T-helper 17 cell (primary cell): Measurements from ENCODE around the gene PFDN6. TPM values are rescaled to one million over a fixed set of nuclear protein-coding genes. Genes with fewer than 3 reads are reported as not detected.

Experiments used
- ATAC-seq: fragments of 150-1000 bp; cut with Tn5 transposase; 2 replicates; pipeline ENCODE4 v1.10.0; 2021; ENCODE audit warnings: mild to moderate bottlenecking, moderate library complexity
- DNase-seq, 3 donors: peaks; one replicate each; pipeline versions ENCODE4 v3.0.0 to v3.0.0-alpha.2; 2020 to 2021
- H3K9me3 ChIP-seq: one replicate; pipeline ENCODE4 v1.7.0; 2013; ENCODE audit warnings: low read length, mild to moderate bottlenecking; ENCODE audit not compliant: control insufficient read depth, poor library complexity, severe bottlenecking
- H3K27ac Mint-ChIP-seq: one replicate; pipeline ENCODE4 v1.8.0; 2022; ENCODE audit warnings: mild to moderate bottlenecking, moderate library complexity, mixed read lengths
- H3K27me3 Mint-ChIP-seq: one replicate; pipeline ENCODE4 v1.8.0; 2022; ENCODE audit warnings: mixed read lengths
- H3K36me3 Mint-ChIP-seq: one replicate; pipeline ENCODE4 v1.8.0; 2022; ENCODE audit warnings: low read depth, mixed read lengths
- H3K4me1 Mint-ChIP-seq: one replicate; pipeline ENCODE4 v1.8.0; 2022; ENCODE audit warnings: mild to moderate bottlenecking, mixed read lengths
- H3K4me3 Mint-ChIP-seq: one replicate; pipeline ENCODE4 v1.8.0; 2022; ENCODE audit warnings: mild to moderate bottlenecking, moderate library complexity, mixed read lengths
- total RNA-seq, 4 donors: library from RNA in 2 of 4; stranded (reverse) in 2 of 4; gene quantifications; one replicate each; pipeline ENCODE4 v1.2.3 and lab custom pipeline; 2022 to 2026

Gene PFDN6
- total RNA-seq (10 to 100 TPM; 16.5 to 25.7 TPM), total RNA-seq (lab: John Stamatoyannopoulos, UW) (18.1 to 32.8 reads per million in 2 donors)

- Mint-ChIP-seq H3K4me1 (peaks cover 29% of the 10 kb centered on the region), H3K36me3 (peaks cover 5% of the 10 kb centered on the region), H3K27me3 (no peaks in the 10 kb centered on the region), H3K27ac (peak within 1 kb of the TSS; percentile 98), H3K4me3 (peak within 1 kb of the TSS; percentile 100)
- peak; percentile 97 for ATAC-seq
- DNase-seq: peak; percentile 54 to 68 (median 64)
- no peaks in the 10 kb centered on the region for H3K9me3 ChIP-seq
These were observed at the start of gene PFDN6, which contains the start of gene WDR46 for GRCh38 chr6:33288921-33289783. Gene PFDN6 (plus strand): TSS chr6:33289601. CDS start chr6:33289857, 256 bp downstream. Gene WDR46 (minus strand): TSS chr6:33289239. CDS start chr6:33289170, 69 bp downstream.

DNA sequence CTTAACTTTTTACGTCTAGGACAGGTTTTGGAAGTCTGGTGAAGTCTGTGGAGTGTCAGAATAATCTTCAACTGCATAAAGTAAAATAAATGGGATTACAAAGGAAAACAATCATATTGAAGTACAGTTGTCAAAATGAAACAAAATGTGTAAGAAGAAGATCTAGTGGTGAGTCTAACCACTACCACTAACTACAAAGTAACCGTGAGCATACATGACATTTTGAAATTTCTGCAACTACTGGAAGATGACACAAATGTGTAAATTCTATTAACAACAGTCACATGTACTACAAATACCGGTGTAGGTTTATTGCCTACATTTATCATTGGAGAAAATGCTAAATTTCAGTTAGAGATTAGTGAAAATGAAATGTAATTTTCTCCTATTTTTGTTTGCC is 47.4 kb upstream of the PFDN6 start:
- no peaks in the 10 kb centered on the region for H3K9me3 ChIP-seq
- peaks cover 3% of the 10 kb centered on the region for H3K36me3 Mint-ChIP-seq
- peaks cover 7% of the 10 kb centered on the region for H3K4me1 Mint-ChIP-seq
- ATAC-seq (peak; percentile 25), DNase-seq (no peak)
- H3K4me3 Mint-ChIP-seq: no peak overlapping the region
- H3K27me3 Mint-ChIP-seq: peaks cover 31% of the 10 kb centered on the region
- peak overlapping the region; percentile 83 for H3K27ac Mint-ChIP-seq

DNA sequence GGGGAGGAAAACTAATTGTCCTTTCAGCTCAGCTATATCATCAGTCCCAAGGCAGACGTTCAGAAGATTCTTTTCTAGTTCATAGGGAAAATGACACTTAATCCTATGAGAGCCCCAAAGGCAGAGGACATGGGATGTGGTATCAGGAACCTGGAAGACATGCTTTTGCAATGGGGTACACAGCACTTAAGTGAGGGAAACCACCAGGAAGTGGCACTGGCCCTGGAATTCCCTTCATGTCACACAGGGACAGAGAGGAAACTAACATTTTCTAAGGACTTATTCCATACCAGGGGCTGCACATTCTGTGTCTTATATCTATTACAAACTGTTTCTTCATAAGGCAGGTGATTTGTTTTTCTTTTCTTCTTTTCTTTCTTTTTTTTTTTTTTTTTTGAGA is 45.9 kb upstream of the PFDN6 start:
- no peak overlapping the region for H3K27ac Mint-ChIP-seq

DNA sequence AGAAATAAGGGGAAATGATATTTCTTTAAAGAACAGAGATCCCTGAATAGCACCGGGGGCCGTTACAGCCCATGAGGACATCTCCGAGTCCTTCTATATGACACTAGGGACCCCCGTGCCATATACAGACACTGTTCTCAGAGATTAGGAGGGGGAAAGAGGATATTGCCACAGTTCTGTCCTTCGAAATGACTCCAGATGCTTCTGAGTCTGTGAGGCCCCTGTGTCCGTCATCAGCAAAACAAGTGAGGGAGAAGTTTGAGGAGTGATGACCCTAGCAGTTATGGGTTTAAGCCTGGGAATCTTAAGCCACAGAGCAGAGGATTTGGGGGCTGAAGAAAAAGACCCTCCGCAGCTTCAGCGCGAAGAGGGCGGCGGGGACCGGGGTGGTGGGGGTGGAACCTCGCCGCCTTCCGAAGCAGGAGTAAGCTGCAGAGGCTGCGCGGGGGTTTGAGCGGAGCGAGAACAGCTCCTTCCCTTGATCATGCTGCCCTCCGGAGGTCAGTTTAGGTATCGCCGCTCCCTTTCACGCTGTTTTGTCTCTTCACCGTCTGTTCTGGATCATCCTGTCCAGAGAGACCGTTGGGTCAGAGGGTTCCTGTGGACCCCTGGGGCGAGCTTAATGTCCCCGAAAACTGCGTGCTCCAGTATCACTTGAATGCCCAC is 41.3 kb upstream of the PFDN6 start:
- DNase-seq (peak; percentile 77 to 88 (median 80)), ATAC-seq (peak; percentile 44)
- Mint-ChIP-seq H3K27ac (peak overlapping the region; percentile 98), H3K27me3 (no peaks in the 10 kb centered on the region), H3K4me3 (peak overlapping the region; percentile 93), H3K36me3 (peaks cover 3% of the 10 kb centered on the region), H3K4me1 (peaks cover 28% of the 10 kb centered on the region)
- no peaks in the 10 kb centered on the region for H3K9me3 ChIP-seq

More for the DNA sequence above, 45.9 kb upstream of the PFDN6 start:
- no peak for ATAC-seq
- H3K9me3 ChIP-seq: no peaks in the 10 kb centered on the region
- no peak for DNase-seq
- Mint-ChIP-seq H3K4me1 (peaks cover 9% of the 10 kb centered on the region), H3K36me3 (peaks cover 3% of the 10 kb centered on the region), H3K4me3 (no peak overlapping the region), H3K27me3 (peaks cover 21% of the 10 kb centered on the region)

DNA sequence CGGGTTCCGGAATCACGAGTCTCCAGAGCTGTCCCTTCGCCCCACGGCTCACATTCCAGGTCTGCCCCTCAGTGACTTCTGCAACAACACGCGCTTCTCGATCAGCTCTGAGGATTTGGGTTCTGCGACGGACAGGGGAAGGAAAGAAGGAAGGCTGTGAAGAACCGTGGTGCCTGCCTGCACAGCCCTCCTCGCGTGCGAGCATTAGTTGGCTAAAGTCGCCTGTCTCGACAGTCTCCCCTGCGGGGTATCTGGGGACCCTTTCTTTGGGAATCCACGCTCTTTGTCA is 40.8 kb upstream of the PFDN6 start:
- peaks cover 28% of the 10 kb centered on the region for H3K4me1 Mint-ChIP-seq
- no peaks in the 10 kb centered on the region for H3K27me3 Mint-ChIP-seq
- H3K4me3 Mint-ChIP-seq: peak overlapping the region; percentile 93
- H3K9me3 ChIP-seq: no peaks in the 10 kb centered on the region
- H3K36me3 Mint-ChIP-seq: peaks cover 3% of the 10 kb centered on the region
- H3K27ac Mint-ChIP-seq: peak overlapping the region; percentile 98
- peak; percentile 27 for ATAC-seq
- DNase-seq: peak in 1 of 3 donors; percentile 23

- Mint-ChIP-seq H3K4me1 (peaks cover 28% of the 10 kb centered on the region), H3K27me3 (no peaks in the 10 kb centered on the region), H3K27ac (peak overlapping the region; percentile 98), H3K36me3 (peaks cover 3% of the 10 kb centered on the region), H3K4me3 (peak overlapping the region; percentile 93)
- DNase-seq (peak; percentile 85 to 95 (median 89)), ATAC-seq (peak; percentile 89)
- H3K9me3 ChIP-seq: no peaks in the 10 kb centered on the region
These were observed 40.3 kb upstream of the PFDN6 start for GRCh38 chr6:33248932-33249731.

DNA sequence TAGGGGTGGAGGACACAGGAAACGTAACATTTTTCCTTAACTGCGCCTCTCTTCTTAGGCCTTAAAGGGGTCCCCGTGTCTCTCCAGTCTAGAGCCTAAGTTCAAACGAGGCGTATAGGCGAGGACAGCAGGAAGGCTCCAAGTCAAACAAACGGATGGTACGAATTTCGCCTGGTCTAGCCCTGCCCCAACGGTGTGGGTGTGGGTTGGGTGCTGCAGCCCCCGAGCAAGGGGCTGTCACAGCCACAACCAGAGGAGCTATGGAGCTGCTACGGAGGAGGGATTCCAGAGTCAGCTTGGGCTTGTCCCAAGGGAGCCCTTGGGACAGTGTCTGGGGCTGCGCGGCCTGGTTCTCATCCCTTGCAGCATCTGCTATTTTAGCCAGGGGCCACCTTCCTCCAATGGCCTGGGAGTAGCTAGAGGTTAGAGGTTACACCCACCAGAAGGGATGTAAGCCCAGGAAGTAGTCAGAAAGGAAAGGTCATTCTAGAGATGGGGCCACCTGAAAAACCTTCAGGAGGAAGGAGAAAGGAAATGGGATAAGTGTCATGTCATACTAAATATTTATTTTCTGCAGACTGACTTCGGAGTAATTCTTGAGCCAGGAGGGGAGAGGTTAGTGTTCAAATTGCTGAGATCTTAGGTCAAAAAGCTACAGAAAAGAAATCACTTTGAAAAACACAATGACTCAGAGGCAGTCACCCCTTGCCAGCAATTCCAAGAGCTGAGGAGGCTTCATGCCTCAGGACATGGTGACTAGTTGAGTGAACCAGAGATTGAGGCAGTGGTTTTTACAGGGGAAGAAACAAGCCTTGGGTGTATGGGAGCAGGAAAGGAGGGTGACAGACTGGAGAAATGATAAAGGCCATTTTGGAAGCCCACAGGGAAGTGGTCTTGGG is 39.4 kb upstream of the PFDN6 start:
- Mint-ChIP-seq H3K27me3 (no peaks in the 10 kb centered on the region), H3K36me3 (peaks cover 3% of the 10 kb centered on the region), H3K4me3 (peak overlapping the region; percentile 93), H3K27ac (peak overlapping the region; percentile 98), H3K4me1 (peaks cover 28% of the 10 kb centered on the region)
- ATAC-seq (no peak), DNase-seq (no peak)
- H3K9me3 ChIP-seq: no peaks in the 10 kb centered on the region

DNA sequence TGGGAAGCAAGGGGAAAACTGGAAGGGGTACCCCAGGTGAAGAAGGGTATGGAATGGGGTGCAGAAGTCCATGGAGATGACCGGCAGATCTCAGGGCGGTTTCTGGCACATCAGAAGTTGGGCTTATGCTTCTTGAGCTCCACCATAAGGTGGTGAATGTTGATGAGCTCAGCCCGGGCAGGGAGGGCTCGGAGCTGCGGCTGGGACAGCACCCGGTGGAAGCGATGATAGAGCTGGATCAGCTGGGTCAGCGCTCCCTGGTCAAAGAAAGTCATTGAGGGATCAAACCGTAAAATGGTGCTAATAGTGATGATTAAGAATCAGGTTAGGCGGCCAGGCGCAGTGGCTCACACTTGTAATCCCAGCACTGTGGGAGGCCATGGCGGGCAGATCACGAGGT is 38.7 kb upstream of the PFDN6 start:
- Mint-ChIP-seq H3K27me3 (no peaks in the 10 kb centered on the region), H3K36me3 (peaks cover 3% of the 10 kb centered on the region), H3K27ac (peak overlapping the region; percentile 98), H3K4me1 (peaks cover 28% of the 10 kb centered on the region), H3K4me3 (peak overlapping the region; percentile 93)
- DNase-seq (no peak), ATAC-seq (no peak)
- no peaks in the 10 kb centered on the region for H3K9me3 ChIP-seq

DNA sequence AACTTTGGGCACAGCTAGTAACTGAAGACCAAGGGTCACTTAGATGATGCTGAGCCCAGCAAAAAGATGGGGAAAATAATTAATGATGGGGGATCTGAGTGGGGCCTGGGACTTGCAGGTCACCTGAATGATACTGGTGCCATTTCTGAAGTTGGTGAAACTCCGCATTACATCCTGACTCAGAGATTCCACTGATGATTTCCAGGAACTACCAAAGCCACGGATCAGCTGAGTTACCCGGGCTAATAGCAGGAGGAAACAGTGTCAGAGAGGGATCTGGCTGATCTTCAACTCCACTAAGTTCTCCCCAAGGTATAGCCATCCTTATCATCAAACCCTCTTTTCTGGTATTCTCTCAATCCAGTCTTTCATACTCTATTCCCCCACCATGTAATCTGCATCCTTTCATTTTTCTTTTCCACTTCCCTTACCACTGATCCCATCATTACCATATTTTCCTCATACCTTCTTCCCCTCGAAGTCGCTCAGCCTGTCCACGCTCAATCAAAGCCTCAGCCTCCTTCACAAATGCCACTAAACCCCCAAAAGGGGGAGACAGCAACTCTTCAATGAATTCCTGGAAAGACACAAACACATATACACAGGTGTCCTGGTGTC is 37.9 kb upstream of the PFDN6 start:
- peak overlapping the region; percentile 55 for H3K4me3 Mint-ChIP-seq
- H3K4me1 Mint-ChIP-seq: peaks cover 28% of the 10 kb centered on the region
- no peak for DNase-seq
- H3K9me3 ChIP-seq: no peaks in the 10 kb centered on the region
- peak overlapping the region; percentile 65 for H3K27ac Mint-ChIP-seq
- ATAC-seq: no peak
- H3K27me3 Mint-ChIP-seq: no peaks in the 10 kb centered on the region
- peaks cover 3% of the 10 kb centered on the region for H3K36me3 Mint-ChIP-seq

GRCh38 chr6:33252759-33253158 is 36.6 kb upstream of the PFDN6 start:
- peak overlapping the region; percentile 65 for H3K27ac Mint-ChIP-seq
- no peaks in the 10 kb centered on the region for H3K27me3 Mint-ChIP-seq

DNA sequence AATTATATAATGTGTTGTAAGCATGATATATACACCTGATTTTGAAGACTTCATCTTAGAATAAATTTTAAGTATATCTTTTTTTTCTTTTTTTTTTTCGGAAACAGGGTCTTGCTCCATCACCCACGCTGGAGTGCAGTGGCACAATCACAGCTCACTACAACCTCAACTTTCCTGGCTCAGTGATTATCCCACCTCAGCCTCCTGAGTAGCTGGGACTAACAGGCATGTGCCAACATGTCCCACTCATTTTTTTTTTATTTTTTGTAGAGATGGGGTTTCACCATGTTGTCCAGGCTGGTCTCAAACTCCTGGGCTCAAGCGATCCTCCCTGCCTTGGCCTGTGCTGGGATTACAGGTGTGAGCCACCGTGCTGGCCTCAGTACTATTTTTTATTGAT is 34.8 kb upstream of the PFDN6 start:
- no peaks in the 10 kb centered on the region for H3K9me3 ChIP-seq
- no peaks in the 10 kb centered on the region for H3K27me3 Mint-ChIP-seq
- H3K4me1 Mint-ChIP-seq: peaks cover 21% of the 10 kb centered on the region
- DNase-seq (no peak), ATAC-seq (no peak)
- H3K27ac Mint-ChIP-seq: no peak overlapping the region
- peaks cover 3% of the 10 kb centered on the region for H3K36me3 Mint-ChIP-seq
- no peak overlapping the region for H3K4me3 Mint-ChIP-seq

More at GRCh38 chr6:33252759-33253158, 36.6 kb upstream of the PFDN6 start:
- no peak overlapping the region for H3K4me3 Mint-ChIP-seq
- no peaks in the 10 kb centered on the region for H3K9me3 ChIP-seq
- H3K36me3 Mint-ChIP-seq: peaks cover 3% of the 10 kb centered on the region
- DNase-seq (no peak), ATAC-seq (no peak)
- H3K4me1 Mint-ChIP-seq: peaks cover 28% of the 10 kb centered on the region

GRCh38 chr6:33259032-33259431 is 30.4 kb upstream of the PFDN6 start:
- ATAC-seq (no peak), DNase-seq (no peak)
- no peaks in the 10 kb centered on the region for H3K4me1 Mint-ChIP-seq
- H3K27me3 Mint-ChIP-seq: no peaks in the 10 kb centered on the region
- no peak overlapping the region for H3K27ac Mint-ChIP-seq
- H3K36me3 Mint-ChIP-seq: no peaks in the 10 kb centered on the region
- no peak overlapping the region for H3K4me3 Mint-ChIP-seq
- H3K9me3 ChIP-seq: no peaks in the 10 kb centered on the region
